ENCODE results near the gene WDR27.

WDR27 gene

GRCh38 chr6:169520104-169520503 is 181.7 kb downstream of the WDR27 start:
- TF ChIP-seq POLR2AphosphoS5 (IDR thresholded peaks at IDR 0.05; ENCODE audit: low read depth, low read length) (no peak), TAF1 (IDR thresholded peaks at IDR 0.05; ENCODE audit: borderline replicate concordance, insufficient read depth, low read length) (no peak), SIN3A (IDR thresholded peaks at IDR 0.05; ENCODE audit: borderline replicate concordance, insufficient read depth, low read length) (no peak), FOXP2 (optimal IDR thresholded peaks at IDR 0.05; ENCODE audit: borderline replicate concordance, extremely low read depth, extremely low read length, insufficient read depth) (no peak), REST (IDR thresholded peaks at IDR 0.05; ENCODE audit: insufficient read depth in 1 of 2, low read depth in 2 of 2, low read length in 2 of 2) (no peak)

- TF ChIP-seq SIN3A (IDR thresholded peaks at IDR 0.05; ENCODE audit: borderline replicate concordance, insufficient read depth, low read length) (no peak), FOXP2 (optimal IDR thresholded peaks at IDR 0.05; ENCODE audit: borderline replicate concordance, extremely low read depth, extremely low read length, insufficient read depth) (no peak), REST (IDR thresholded peaks at IDR 0.05; ENCODE audit: insufficient read depth in 1 of 2, low read depth in 2 of 2, low read length in 2 of 2) (no peak), TAF1 (IDR thresholded peaks at IDR 0.05; ENCODE audit: borderline replicate concordance, insufficient read depth, low read length) (no peak), POLR2AphosphoS5 (IDR thresholded peaks at IDR 0.05; ENCODE audit: low read depth, low read length) (no peak)
These were observed 183.4 kb downstream of the WDR27 start for GRCh38 chr6:169518451-169518850.

- TF ChIP-seq POLR2AphosphoS5 (IDR thresholded peaks at IDR 0.05; ENCODE audit: low read depth, low read length): no peak
- no peak for TF ChIP-seq TAF1 (IDR thresholded peaks at IDR 0.05; ENCODE audit: borderline replicate concordance, insufficient read depth, low read length)
- TF ChIP-seq REST (IDR thresholded peaks at IDR 0.05; ENCODE audit: insufficient read depth in 1 of 2, low read depth in 2 of 2, low read length in 2 of 2): no peak
- TF ChIP-seq FOXP2 (optimal IDR thresholded peaks at IDR 0.05; ENCODE audit: borderline replicate concordance, extremely low read depth, extremely low read length, insufficient read depth): no peak
- TF ChIP-seq SIN3A (IDR thresholded peaks at IDR 0.05; ENCODE audit: borderline replicate concordance, insufficient read depth, low read length): no peak
These were observed 188.2 kb downstream of the WDR27 start for GRCh38 chr6:169513478-169514193.

- TF ChIP-seq SIN3A (IDR thresholded peaks at IDR 0.05; ENCODE audit: borderline replicate concordance, insufficient read depth, low read length): no peak
- no peak for TF ChIP-seq FOXP2 (optimal IDR thresholded peaks at IDR 0.05; ENCODE audit: borderline replicate concordance, extremely low read depth, extremely low read length, insufficient read depth)
- no peak for TF ChIP-seq REST (IDR thresholded peaks at IDR 0.05; ENCODE audit: insufficient read depth in 1 of 2, low read depth in 2 of 2, low read length in 2 of 2)
- TF ChIP-seq POLR2AphosphoS5 (IDR thresholded peaks at IDR 0.05; ENCODE audit: low read depth, low read length): no peak
- no peak for TF ChIP-seq TAF1 (IDR thresholded peaks at IDR 0.05; ENCODE audit: borderline replicate concordance, insufficient read depth, low read length)
These were observed 191.0 kb downstream of the WDR27 start for GRCh38 chr6:169510871-169511270.
